Ammon's horn (tissue), 1 donor: ENCODE measurements around the gene GIMAP2.
"Not testable (repeated sequence)": the region's sequence is repeated elsewhere in the genome, so short reads cannot be mapped to it uniquely, and the experiment has no call there.

Source experiments
- DNase-seq: peaks from one replicate; pipeline ENCODE4 v3.0.0-alpha.2; 2016; ENCODE audit warnings: low spot score

GIMAP2 gene

GRCh38 chr7:150685219-150686029 lies at the start of gene GIMAP2:
TSS of gene GIMAP2 (plus strand) at chr7:150685706. CDS start at chr7:150687060, 1,354 bp downstream.
- peak; percentile 52 for DNase-seq

GRCh38 chr7:150641854-150642253 lies 43.7 kb upstream of the GIMAP2 start:
- no peak for DNase-seq

- no peak for DNase-seq
Measured at GRCh38 chr7:150642926-150643325, 42.6 kb upstream of the GIMAP2 start.

GRCh38 chr7:150645259-150646020 lies 40.1 kb upstream of the GIMAP2 start:
- no peak for DNase-seq

- DNase-seq: no peak
Measured at GRCh38 chr7:150648353-150649079, 37.0 kb upstream of the GIMAP2 start.

GRCh38 chr7:150649080-150649385 lies 36.5 kb upstream of the GIMAP2 start:
- DNase-seq: no peak

- DNase-seq: no peak
Measured at GRCh38 chr7:150654692-150655091, 30.8 kb upstream of the GIMAP2 start.

GRCh38 chr7:150656047-150656446 lies 29.5 kb upstream of the GIMAP2 start:
- DNase-seq: no peak

- DNase-seq: no peak
Measured at GRCh38 chr7:150657526-150657925, 28.0 kb upstream of the GIMAP2 start.

GRCh38 chr7:150660939-150661613 lies 24.4 kb upstream of the GIMAP2 start:
- DNase-seq: no peak

- DNase-seq: not testable (repeated sequence)
Measured at GRCh38 chr7:150662821-150663220, 22.7 kb upstream of the GIMAP2 start.

GRCh38 chr7:150663802-150664494 lies 21.6 kb upstream of the GIMAP2 start:
- DNase-seq: no peak

GRCh38 chr7:150665089-150665748 lies 20.3 kb upstream of the GIMAP2 start:
- peak; percentile 31 for DNase-seq

GRCh38 chr7:150665896-150666295 lies 19.6 kb upstream of the GIMAP2 start:
- DNase-seq: peak; percentile 12

GRCh38 chr7:150666412-150666811 lies 19.1 kb upstream of the GIMAP2 start:
- peak; percentile 25 for DNase-seq

- no peak for DNase-seq
Measured at GRCh38 chr7:150668472-150668911, 17.0 kb upstream of the GIMAP2 start.

GRCh38 chr7:150668977-150669376 lies 16.5 kb upstream of the GIMAP2 start:
- no peak for DNase-seq

- not testable (repeated sequence) for DNase-seq
Measured at GRCh38 chr7:150671798-150672585, 13.5 kb upstream of the GIMAP2 start.

- DNase-seq: no peak
Measured at GRCh38 chr7:150675714-150676113, 9.8 kb upstream of the GIMAP2 start.

GRCh38 chr7:150676276-150676675 lies 9.2 kb upstream of the GIMAP2 start:
- not testable (repeated sequence) for DNase-seq
